ENCODE results near the gene PAK5. TPM values are rescaled to one million over a fixed set of nuclear protein-coding genes. Genes with fewer than 3 reads are reported as not detected.

The PAK5 gene
- total and polyA plus RNA-seq, 2 of the 13 experiments (the other 11 are each of a cell fraction or from before 2014, with no cell fraction given): not detected

DNA sequence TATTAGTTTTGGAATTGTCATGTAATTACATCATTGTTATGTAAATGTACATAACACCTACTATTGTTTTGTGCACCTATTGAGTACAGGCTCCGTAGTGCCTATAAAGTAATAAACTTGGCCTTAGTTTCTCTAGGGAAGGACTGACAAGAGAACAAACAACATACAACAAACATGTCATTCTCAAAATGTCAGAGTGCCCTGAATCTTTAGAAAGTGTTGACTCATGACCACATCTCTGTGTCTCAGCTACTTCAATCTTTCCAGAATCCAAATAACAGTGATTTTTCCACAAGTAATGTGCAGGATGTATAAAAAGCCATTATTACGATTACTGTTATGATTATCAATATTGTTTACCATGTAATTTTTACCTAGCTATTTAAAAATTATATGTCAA is 307.3 kb downstream of the PAK5 start:
- ChIA-PET CTCF (ENCODE audit: low intra/inter-chr PET ratio, low total read pairs) (no interaction called here), POLR2A (no interaction called here)
- in situ Hi-C loops (cut with HindIII; ENCODE audit: extremely low pct_ligation_motif_present, low pct_unique_long_range_greater_than_20kb) (no loop called here), intact Hi-C loops (cut with micrococcal nuclease; ENCODE audit: unreplicated experiment) (no loop called here)
- Histone ChIP-seq H3K36me3 (replicated peaks in 1 of 2; ENCODE audit: control insufficient read depth in 1 of 2, insufficient read depth in 2 of 2, low read length in 2 of 2) (no peaks in the 10 kb centered on the region), H3K9ac (ENCODE audit: insufficient read depth, low read depth, low read length) (no peak overlapping the region), H3K9me3 (ENCODE audit: low read length) (no peaks in the 10 kb centered on the region), H3K27ac (ENCODE audit: extremely low read length, insufficient read depth, low read length) (no peak overlapping the region), H3K4me3 (replicated peaks in 1 of 3; ENCODE audit: insufficient read depth in 1 of 3, low read depth in 2 of 3, low read length in 3 of 3) (no peak overlapping the region), H3K27me3 (ENCODE audit: control insufficient read depth in 1 of 2, insufficient read depth in 2 of 2, low read length in 2 of 2) (peaks cover 0 to 10% of the 10 kb centered on the region in 2 experiments; a peak in 2 of 5 replicates), H3K79me2 (ENCODE audit: insufficient read depth, low read length) (no peaks in the 10 kb centered on the region), H3K4me2 (ENCODE audit: low read depth, low read length) (no peak overlapping the region), H2AFZ (ENCODE audit: low read length) (no peak overlapping the region), H4K20me1 (ENCODE audit: insufficient read depth, low read length) (no peaks in the 10 kb centered on the region), H3K4me1 (ENCODE audit: insufficient read depth, low read length) (no peaks in the 10 kb centered on the region)
- 6% methylated on average over 2 of the region's 2 CpGs for WGBS (ENCODE audit: low lambda C conversion rate)
- DNase-seq (ENCODE audit: low spot score) (no peak), FAIRE-seq (no peak), ATAC-seq (no peak)
- no TSS peak for BruUV-seq (replicated peaks)
- TF ChIP-seq HNRNPL (IDR thresholded peaks at IDR 0.05; ENCODE audit: low read depth, low read length) (no peak), ZNF235 (CRISPR knock-in tag; IDR thresholded peaks at IDR 0.05; ENCODE audit: borderline replicate concordance) (no peak), HOXA7 (CRISPR knock-in tag; IDR thresholded peaks at IDR 0.05) (no peak), ZNF567 (CRISPR knock-in tag; IDR thresholded peaks at IDR 0.05; ENCODE audit: borderline replicate concordance) (no peak), ZNF781 (CRISPR knock-in tag; IDR thresholded peaks at IDR 0.05; ENCODE audit: borderline replicate concordance, not compliant biosample characterization) (no peak), ZNF557 (CRISPR knock-in tag; IDR thresholded peaks at IDR 0.05) (no peak), HNF4A (CRISPR knock-in tag; IDR thresholded peaks at IDR 0.05) (no peak), XBP1 (CRISPR knock-in tag; IDR thresholded peaks at IDR 0.05) (no peak), CEBPB (IDR thresholded peaks at IDR 0.05; ENCODE audit: borderline replicate concordance, low read depth, low read length) (no peak), YEATS4 (CRISPR knock-in tag; IDR thresholded peaks at IDR 0.05; ENCODE audit: borderline replicate concordance) (no peak), TGIF2 (CRISPR knock-in tag; IDR thresholded peaks at IDR 0.05) (no peak), KLF11 (CRISPR knock-in tag; IDR thresholded peaks at IDR 0.05) (no peak), NFE2 (CRISPR knock-in tag; IDR thresholded peaks at IDR 0.05) (no peak), NFAT5 (CRISPR knock-in tag; IDR thresholded peaks at IDR 0.05) (no peak), MAZ (IDR thresholded peaks at IDR 0.05; ENCODE audit: borderline replicate concordance, low read depth, low read length) (no peak), MAZ (CRISPR knock-in tag; IDR thresholded peaks at IDR 0.05; ENCODE audit: low read depth) (no peak), ZBTB7A (CRISPR knock-in tag; IDR thresholded peaks at IDR 0.05) (no peak), ZNF749 (CRISPR knock-in tag; IDR thresholded peaks at IDR 0.05; ENCODE audit: borderline replicate concordance) (no peak), NFKBIZ (CRISPR knock-in tag; IDR thresholded peaks at IDR 0.05) (no peak)
- TF ChIP-seq, protein P1, sequence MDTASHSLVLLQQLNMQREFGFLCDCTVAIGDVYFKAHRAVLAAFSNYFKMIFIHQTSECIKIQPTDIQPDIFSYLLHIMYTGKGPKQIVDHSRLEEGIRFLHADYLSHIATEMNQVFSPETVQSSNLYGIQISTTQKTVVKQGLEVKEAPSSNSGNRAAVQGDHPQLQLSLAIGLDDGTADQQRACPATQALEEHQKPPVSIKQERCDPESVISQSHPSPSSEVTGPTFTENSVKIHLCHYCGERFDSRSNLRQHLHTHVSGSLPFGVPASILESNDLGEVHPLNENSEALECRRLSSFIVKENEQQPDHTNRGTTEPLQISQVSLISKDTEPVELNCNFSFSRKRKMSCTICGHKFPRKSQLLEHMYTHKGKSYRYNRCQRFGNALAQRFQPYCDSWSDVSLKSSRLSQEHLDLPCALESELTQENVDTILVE (CRISPR knock-in tag; IDR thresholded peaks at IDR 0.05): no peak
